ENCODE data around the gene ZNF644. TPM values are rescaled to one million over a fixed set of nuclear protein-coding genes. Genes with fewer than 3 reads are reported as not detected.
"Not testable (repeated sequence)": the region's sequence is repeated elsewhere in the genome, so short reads cannot be mapped to it uniquely, and the experiment has no call there.

Gene ZNF644
- total RNA-seq, 1 donor from 2014 or later, result 51.9 TPM

GRCh38 chr1:90919190-90919719 lies 102.6 kb downstream of the ZNF644 start:
- Histone ChIP-seq H3K36me3 (peaks cover 5% of the 10 kb centered on the region), H3K9me3 (no peaks in the 10 kb centered on the region), H3K4me1 (peaks cover 23% of the 10 kb centered on the region), H3K27me3 (no peaks in the 10 kb centered on the region), H3K27ac (no peak overlapping the region), H3K4me3 (no peak overlapping the region)
- intact Hi-C loops (cut with DNase I), result no loop called here
- TF ChIP-seq, protein P1, sequence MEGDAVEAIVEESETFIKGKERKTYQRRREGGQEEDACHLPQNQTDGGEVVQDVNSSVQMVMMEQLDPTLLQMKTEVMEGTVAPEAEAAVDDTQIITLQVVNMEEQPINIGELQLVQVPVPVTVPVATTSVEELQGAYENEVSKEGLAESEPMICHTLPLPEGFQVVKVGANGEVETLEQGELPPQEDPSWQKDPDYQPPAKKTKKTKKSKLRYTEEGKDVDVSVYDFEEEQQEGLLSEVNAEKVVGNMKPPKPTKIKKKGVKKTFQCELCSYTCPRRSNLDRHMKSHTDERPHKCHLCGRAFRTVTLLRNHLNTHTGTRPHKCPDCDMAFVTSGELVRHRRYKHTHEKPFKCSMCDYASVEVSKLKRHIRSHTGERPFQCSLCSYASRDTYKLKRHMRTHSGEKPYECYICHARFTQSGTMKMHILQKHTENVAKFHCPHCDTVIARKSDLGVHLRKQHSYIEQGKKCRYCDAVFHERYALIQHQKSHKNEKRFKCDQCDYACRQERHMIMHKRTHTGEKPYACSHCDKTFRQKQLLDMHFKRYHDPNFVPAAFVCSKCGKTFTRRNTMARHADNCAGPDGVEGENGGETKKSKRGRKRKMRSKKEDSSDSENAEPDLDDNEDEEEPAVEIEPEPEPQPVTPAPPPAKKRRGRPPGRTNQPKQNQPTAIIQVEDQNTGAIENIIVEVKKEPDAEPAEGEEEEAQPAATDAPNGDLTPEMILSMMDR (IDR thresholded peaks at IDR 0.05), result no peak
- ATAC-seq, result no peak
- DNase-seq, result no peak

DNA sequence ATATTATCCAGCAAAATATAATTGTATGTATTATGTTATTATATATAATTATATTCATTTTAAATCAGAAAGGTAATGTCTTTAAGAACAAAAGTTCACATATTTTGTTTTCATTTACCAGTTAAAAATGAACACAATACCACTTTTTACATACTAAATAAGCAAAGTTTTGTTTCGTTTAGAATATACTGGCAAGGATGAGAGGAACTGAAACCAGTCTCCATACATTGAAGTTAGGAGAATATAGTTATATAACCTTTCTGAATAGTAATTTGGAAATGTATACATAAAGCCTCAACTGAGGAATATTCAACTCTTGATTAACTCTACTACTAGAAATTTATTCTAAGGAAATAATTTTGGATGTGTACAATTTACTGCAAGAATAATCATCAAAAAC lies 110.5 kb downstream of the ZNF644 start:
- DNase-seq, result no peak
- no peak overlapping the region for H3K27ac ChIP-seq
- peaks cover 5% of the 10 kb centered on the region for H3K36me3 ChIP-seq
- H3K9me3 ChIP-seq, result no peaks in the 10 kb centered on the region
- no peaks in the 10 kb centered on the region for H3K4me1 ChIP-seq
- ATAC-seq, result no peak
- H3K27me3 ChIP-seq, result no peaks in the 10 kb centered on the region
- TF ChIP-seq, protein P1 (IDR thresholded peaks at IDR 0.05), result no peak
- intact Hi-C loops (cut with DNase I), result no loop called here
- H3K4me3 ChIP-seq, result no peak overlapping the region

DNA sequence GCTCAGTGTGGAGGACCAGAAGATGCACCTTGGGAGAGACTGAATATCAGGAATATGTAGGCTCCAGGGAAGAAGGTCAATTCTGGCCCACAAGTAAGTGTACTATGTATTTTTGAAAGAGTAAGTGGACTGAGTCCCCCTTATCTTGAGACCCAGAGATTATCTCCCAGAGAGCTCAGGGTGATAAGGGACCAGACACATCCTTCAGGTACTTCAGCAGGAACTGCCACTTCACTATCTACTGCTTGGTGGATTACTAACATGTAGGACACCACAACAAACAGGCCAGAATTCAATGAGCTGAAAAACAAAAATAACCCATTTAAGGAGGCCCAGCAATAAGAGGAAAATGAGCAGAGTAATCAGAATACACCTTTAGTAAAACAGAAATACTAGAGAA lies 119.2 kb downstream of the ZNF644 start:
- TF ChIP-seq, protein P1 (IDR thresholded peaks at IDR 0.05), result no peak
- no peak overlapping the region for H3K4me3 ChIP-seq
- intact Hi-C loops (cut with DNase I), result no loop called here

DNA sequence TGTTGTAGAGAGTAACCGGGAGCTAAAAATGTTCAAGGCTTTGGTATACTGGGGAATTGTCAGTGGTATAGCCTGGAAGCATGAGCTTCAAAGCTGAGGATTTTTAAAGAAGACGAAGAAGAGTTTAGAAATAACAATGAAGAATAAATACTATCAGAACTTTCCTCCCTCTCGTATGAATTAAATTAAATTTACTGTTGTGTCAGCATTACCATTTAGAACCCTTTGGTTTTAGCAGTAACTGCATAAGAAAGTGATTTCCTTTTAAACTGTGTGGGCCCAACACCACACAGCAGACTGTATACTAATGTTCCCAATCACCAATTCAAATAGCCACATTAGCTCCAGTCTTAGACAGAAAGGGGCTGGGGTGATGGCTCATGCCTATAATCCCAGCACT lies 122.6 kb downstream of the ZNF644 start:
- TF ChIP-seq, protein P1 (IDR thresholded peaks at IDR 0.05), result no peak

More for the DNA sequence above, 119.2 kb downstream of the ZNF644 start:
- Histone ChIP-seq H3K9me3 (no peaks in the 10 kb centered on the region), H3K27ac (no peak overlapping the region), H3K36me3 (peaks cover 12% of the 10 kb centered on the region), H3K4me1 (no peaks in the 10 kb centered on the region), H3K27me3 (no peaks in the 10 kb centered on the region)
- no peak for DNase-seq
- ATAC-seq, result no peak

DNA sequence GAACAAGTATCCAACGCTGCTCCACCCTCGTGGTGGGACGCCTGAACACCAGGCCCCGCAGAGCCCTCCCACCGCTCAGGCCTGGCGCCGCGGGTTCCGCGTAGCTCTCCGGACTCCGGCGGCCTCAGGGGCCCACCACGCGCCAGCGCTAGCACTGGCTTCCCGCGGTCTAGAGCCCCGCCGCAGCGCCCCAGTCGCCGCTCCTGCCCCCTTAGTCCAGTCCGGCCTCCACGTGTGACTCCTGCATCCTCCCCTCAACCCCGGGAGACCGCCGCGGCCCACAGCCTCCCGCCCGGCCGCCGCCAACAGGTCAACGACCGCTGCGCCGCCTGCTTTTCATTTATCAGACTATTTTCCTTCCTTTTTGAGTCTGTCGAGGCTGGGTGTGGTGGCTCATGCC lies 128.2 kb downstream of the ZNF644 start:
- not testable (repeated sequence) for H3K27ac ChIP-seq

More for the DNA sequence above, 122.6 kb downstream of the ZNF644 start:
- DNase-seq (no peak), ATAC-seq (no peak)
- Histone ChIP-seq H3K27me3 (no peaks in the 10 kb centered on the region), H3K27ac (no peak overlapping the region), H3K4me3 (no peak overlapping the region), H3K36me3 (peaks cover 12% of the 10 kb centered on the region), H3K4me1 (no peaks in the 10 kb centered on the region), H3K9me3 (no peaks in the 10 kb centered on the region)
- intact Hi-C loops (cut with DNase I), result no loop called here

DNA sequence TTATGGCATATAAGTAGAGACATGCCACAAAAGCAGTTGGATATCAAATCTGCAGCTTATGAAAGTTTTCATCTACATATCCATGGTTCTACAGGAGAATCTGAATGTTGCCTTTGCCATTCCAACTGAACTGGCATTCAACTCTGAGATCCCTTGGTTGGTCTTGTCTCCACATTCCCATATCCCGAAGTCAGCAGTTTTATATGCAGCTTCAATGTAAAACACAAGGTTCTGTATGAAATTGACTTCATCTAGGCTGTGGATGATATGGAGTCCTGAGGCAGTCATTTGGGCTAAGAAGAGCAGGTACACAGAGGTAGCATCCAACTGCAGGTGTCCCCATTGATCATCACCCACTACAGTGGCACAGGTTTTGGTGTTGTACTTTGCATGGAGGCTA lies 129.0 kb downstream of the ZNF644 start:
- DNase-seq; H3K27me3 ChIP-seq; ATAC-seq; intact Hi-C loops (cut with DNase I); H3K4me1 ChIP-seq; H3K36me3 ChIP-seq; H3K9me3 ChIP-seq; H3K4me3 ChIP-seq; H3K27ac ChIP-seq: not testable (repeated sequence)

More for the DNA sequence above, 128.2 kb downstream of the ZNF644 start:
- H3K4me1 ChIP-seq; DNase-seq; H3K27me3 ChIP-seq; H3K9me3 ChIP-seq; H3K4me3 ChIP-seq; intact Hi-C loops (cut with DNase I); H3K36me3 ChIP-seq: not testable (repeated sequence)
- ATAC-seq, result peak; percentile 54

DNA sequence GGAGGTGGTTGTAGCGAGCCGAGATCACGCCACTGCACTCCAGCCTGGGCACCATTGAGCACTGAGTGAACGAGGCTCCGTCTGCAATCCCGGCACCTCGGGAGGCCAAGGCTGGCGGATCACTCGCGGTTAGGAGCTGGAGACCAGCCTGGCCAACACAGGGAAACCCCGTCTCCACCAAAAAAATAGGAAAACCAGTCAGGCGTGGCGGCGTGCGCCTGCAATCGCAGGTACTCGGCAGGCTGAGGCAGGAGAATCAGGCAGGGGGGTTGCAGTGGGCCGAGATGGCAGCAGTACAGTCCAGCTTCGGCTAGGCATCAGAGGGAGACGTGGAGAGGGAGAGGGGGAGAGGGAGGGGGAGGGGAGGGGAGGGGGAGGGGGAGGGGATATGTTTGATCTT lies 129.6 kb downstream of the ZNF644 start:
- intact Hi-C loops (cut with DNase I); H3K4me1 ChIP-seq; H3K27ac ChIP-seq; H3K36me3 ChIP-seq; ATAC-seq; H3K4me3 ChIP-seq; DNase-seq; H3K9me3 ChIP-seq; H3K27me3 ChIP-seq: not testable (repeated sequence)

DNA sequence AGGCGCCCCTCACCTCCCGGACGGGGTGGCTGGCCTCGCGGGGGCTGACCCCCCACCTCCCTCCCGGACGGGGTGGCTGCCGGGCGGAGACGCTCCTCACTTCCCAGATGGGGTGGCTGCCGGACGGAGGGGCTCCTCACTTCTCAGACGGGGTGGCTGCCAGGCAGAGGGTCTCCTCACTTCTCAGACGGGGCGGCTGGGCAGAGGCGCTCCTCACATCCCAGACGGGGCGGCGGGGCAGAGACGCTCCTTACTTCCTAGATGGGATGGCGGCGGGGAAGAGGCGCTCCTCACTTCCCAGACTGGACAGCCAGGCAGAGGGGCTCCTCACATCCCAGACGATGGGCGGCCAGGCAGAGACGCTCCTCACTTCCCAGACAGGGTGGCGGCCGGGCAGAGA lies 130.1 kb downstream of the ZNF644 start:
- H3K9me3 ChIP-seq; ATAC-seq; H3K27me3 ChIP-seq; intact Hi-C loops (cut with DNase I); H3K4me3 ChIP-seq; DNase-seq; H3K27ac ChIP-seq; H3K4me1 ChIP-seq; H3K36me3 ChIP-seq: not testable (repeated sequence)
